ENCODE data around the gene GPRC5B.

The GPRC5B gene

GRCh38 chr16:19901164-19901563 lies 16.5 kb upstream of the GPRC5B start:
- H3K9me3 Mint-ChIP-seq: no peaks in the 10 kb centered on the region
- no peak overlapping the region for H3K27ac Mint-ChIP-seq
- H3K4me3 Mint-ChIP-seq: no peak overlapping the region
- H3K4me1 Mint-ChIP-seq: no peaks in the 10 kb centered on the region
- peaks cover 7% of the 10 kb centered on the region for H3K27me3 Mint-ChIP-seq (ENCODE audit: low read depth)
- H3K36me3 Mint-ChIP-seq (ENCODE audit: low read depth): no peaks in the 10 kb centered on the region
- no peak for TF ChIP-seq CTCF (IDR thresholded peaks at IDR 0.05; ENCODE audit: unreplicated experiment in 3 of 3)

GRCh38 chr16:19899605-19899955 lies 14.9 kb upstream of the GPRC5B start:
- no peak overlapping the region for H3K4me3 Mint-ChIP-seq
- no peaks in the 10 kb centered on the region for H3K9me3 Mint-ChIP-seq

GRCh38 chr16:19898924-19899604 lies 14.4 kb upstream of the GPRC5B start:
- Mint-ChIP-seq H3K9me3 (no peaks in the 10 kb centered on the region), H3K4me1 (no peaks in the 10 kb centered on the region), H3K36me3 (ENCODE audit: low read depth) (no peaks in the 10 kb centered on the region), H3K4me3 (no peak overlapping the region), H3K27ac (no peak overlapping the region), H3K27me3 (ENCODE audit: low read depth) (peaks cover 13% of the 10 kb centered on the region)
- TF ChIP-seq CTCF (IDR thresholded peaks at IDR 0.05; ENCODE audit: unreplicated experiment in 3 of 3): peak; percentile 76 to 79 (median 77)

More at GRCh38 chr16:19899605-19899955, 14.9 kb upstream of the GPRC5B start:
- peak in 1 of 3 experiments; percentile 3 for TF ChIP-seq CTCF (IDR thresholded peaks at IDR 0.05; ENCODE audit: unreplicated experiment in 3 of 3)
- H3K36me3 Mint-ChIP-seq (ENCODE audit: low read depth): no peaks in the 10 kb centered on the region
- peaks cover 13% of the 10 kb centered on the region for H3K27me3 Mint-ChIP-seq (ENCODE audit: low read depth)
- no peak overlapping the region for H3K27ac Mint-ChIP-seq
- H3K4me1 Mint-ChIP-seq: no peaks in the 10 kb centered on the region

- no peaks in the 10 kb centered on the region for H3K4me1 Mint-ChIP-seq
- H3K27me3 Mint-ChIP-seq (ENCODE audit: low read depth): peaks cover 13% of the 10 kb centered on the region
- H3K27ac Mint-ChIP-seq: no peak overlapping the region
- H3K4me3 Mint-ChIP-seq: no peak overlapping the region
- no peak for TF ChIP-seq CTCF (IDR thresholded peaks at IDR 0.05; ENCODE audit: unreplicated experiment in 3 of 3)
- H3K36me3 Mint-ChIP-seq (ENCODE audit: low read depth): no peaks in the 10 kb centered on the region
- no peaks in the 10 kb centered on the region for H3K9me3 Mint-ChIP-seq
Observed at GRCh38 chr16:19898166-19898565, 13.5 kb upstream of the GPRC5B start.

- Mint-ChIP-seq H3K9me3 (peaks cover 1% of the 10 kb centered on the region), H3K27ac (no peak overlapping the region), H3K4me3 (no peak overlapping the region), H3K27me3 (ENCODE audit: low read depth) (peaks cover 13% of the 10 kb centered on the region), H3K4me1 (no peaks in the 10 kb centered on the region), H3K36me3 (ENCODE audit: low read depth) (no peaks in the 10 kb centered on the region)
- TF ChIP-seq CTCF (IDR thresholded peaks at IDR 0.05; ENCODE audit: unreplicated experiment in 3 of 3): no peak
Observed at GRCh38 chr16:19896951-19897350, 12.3 kb upstream of the GPRC5B start.

- Mint-ChIP-seq H3K4me3 (no peak overlapping the region), H3K36me3 (ENCODE audit: low read depth) (no peaks in the 10 kb centered on the region), H3K4me1 (no peaks in the 10 kb centered on the region), H3K9me3 (peaks cover 3% of the 10 kb centered on the region), H3K27me3 (ENCODE audit: low read depth) (peaks cover 13% of the 10 kb centered on the region), H3K27ac (no peak overlapping the region)
- TF ChIP-seq CTCF (IDR thresholded peaks at IDR 0.05; ENCODE audit: unreplicated experiment in 3 of 3): no peak
Observed at GRCh38 chr16:19894586-19894985, 9.9 kb upstream of the GPRC5B start.
